Neural cell (in vitro differentiated cells): ENCODE measurements around the gene OR10J1.

Experiments
- CTCF ChIP-seq: fragments of 450-650 bp; IDR thresholded peaks from 2 replicates; pipeline ENCODE4 v1.5.1; 2014; ENCODE audit warnings: antibody characterized with exemption, mild to moderate bottlenecking, moderate library complexity; ENCODE audit not compliant: poor library complexity, severe bottlenecking
- EP300 ChIP-seq: fragments of 450-650 bp; conservative IDR thresholded peaks from 2 replicates; pipeline ENCODE4 v1.6.1; 2014; ENCODE audit warnings: antibody characterized with exemption, mild to moderate bottlenecking, moderate library complexity; ENCODE audit not compliant: poor library complexity, severe bottlenecking
- EZH2 ChIP-seq: fragments of 200-600, 300-800 bp; shearing (Covaris generic), sonication (generic); IDR thresholded peaks from 2 replicates; pipeline ENCODE4 v1.6.1; 2014; ENCODE audit warnings: antibody characterized with exemption, low read length, borderline replicate concordance, mild to moderate bottlenecking; ENCODE audit not compliant: insufficient read depth, poor library complexity, severe bottlenecking
- MXI1 ChIP-seq: fragments of 450-650 bp; conservative IDR thresholded peaks from 2 replicates; pipeline ENCODE4 v1.6.1; 2014; ENCODE audit warnings: antibody characterized with exemption, mild to moderate bottlenecking; ENCODE audit not compliant: poor library complexity, severe bottlenecking
- POLR2AphosphoS5 ChIP-seq: IDR thresholded peaks from 2 replicates; pipeline ENCODE4 v1.6.1; 2012
- RAD21 ChIP-seq: fragments of 450-650 bp; conservative IDR thresholded peaks from 2 replicates; pipeline ENCODE4 v1.6.1; 2014; ENCODE audit warnings: antibody characterized with exemption, mild to moderate bottlenecking, moderate library complexity
- SMC3 ChIP-seq: fragments of 450-650 bp; conservative IDR thresholded peaks from 2 replicates; pipeline ENCODE4 v1.6.1; 2014; ENCODE audit warnings: antibody characterized with exemption, mild to moderate bottlenecking, moderate library complexity; ENCODE audit not compliant: poor library complexity
- TF ChIP-seq, protein P1 (sequence below): IDR thresholded peaks from 2 replicates; pipeline ENCODE4 v1.6.1; 2012; ENCODE audit warnings: borderline replicate concordance

DNA sequence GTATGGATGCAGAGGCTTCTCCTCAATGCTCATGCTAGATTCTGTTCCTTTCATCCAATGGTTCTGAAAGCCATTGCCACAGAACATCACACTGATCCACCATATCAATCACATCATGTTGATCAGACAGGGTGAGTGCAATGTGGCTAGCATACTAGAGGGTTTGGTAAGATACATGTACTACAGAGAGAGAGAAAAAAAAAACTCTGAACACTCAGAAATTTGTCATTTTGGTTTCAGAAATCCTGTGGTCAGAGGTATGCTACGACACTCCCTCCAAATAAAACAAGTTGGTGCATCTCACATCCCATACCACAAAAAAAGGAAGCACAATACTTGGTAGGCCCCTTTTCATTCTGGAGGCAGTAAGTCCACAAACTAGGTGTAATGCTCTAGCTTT, 35.4 kb downstream of the OR10J1 start:
- TF ChIP-seq CTCF (no peak), MXI1 (no peak), RAD21 (no peak), POLR2AphosphoS5 (no peak), EZH2 (no peak), SMC3 (no peak), EP300 (no peak)
- TF ChIP-seq, protein P1, sequence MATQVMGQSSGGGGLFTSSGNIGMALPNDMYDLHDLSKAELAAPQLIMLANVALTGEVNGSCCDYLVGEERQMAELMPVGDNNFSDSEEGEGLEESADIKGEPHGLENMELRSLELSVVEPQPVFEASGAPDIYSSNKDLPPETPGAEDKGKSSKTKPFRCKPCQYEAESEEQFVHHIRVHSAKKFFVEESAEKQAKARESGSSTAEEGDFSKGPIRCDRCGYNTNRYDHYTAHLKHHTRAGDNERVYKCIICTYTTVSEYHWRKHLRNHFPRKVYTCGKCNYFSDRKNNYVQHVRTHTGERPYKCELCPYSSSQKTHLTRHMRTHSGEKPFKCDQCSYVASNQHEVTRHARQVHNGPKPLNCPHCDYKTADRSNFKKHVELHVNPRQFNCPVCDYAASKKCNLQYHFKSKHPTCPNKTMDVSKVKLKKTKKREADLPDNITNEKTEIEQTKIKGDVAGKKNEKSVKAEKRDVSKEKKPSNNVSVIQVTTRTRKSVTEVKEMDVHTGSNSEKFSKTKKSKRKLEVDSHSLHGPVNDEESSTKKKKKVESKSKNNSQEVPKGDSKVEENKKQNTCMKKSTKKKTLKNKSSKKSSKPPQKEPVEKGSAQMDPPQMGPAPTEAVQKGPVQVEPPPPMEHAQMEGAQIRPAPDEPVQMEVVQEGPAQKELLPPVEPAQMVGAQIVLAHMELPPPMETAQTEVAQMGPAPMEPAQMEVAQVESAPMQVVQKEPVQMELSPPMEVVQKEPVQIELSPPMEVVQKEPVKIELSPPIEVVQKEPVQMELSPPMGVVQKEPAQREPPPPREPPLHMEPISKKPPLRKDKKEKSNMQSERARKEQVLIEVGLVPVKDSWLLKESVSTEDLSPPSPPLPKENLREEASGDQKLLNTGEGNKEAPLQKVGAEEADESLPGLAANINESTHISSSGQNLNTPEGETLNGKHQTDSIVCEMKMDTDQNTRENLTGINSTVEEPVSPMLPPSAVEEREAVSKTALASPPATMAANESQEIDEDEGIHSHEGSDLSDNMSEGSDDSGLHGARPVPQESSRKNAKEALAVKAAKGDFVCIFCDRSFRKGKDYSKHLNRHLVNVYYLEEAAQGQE, result no peak
